Smooth muscle cell (in vitro differentiated cells): ENCODE results near the gene PC. TPM values are rescaled to one million over a fixed set of nuclear protein-coding genes. Genes with fewer than 3 reads are reported as not detected.
"Not testable (repeated sequence)": the region's sequence is repeated elsewhere in the genome, so short reads cannot be mapped to it uniquely, and the experiment has no call there.

Source experiments
- DNase-seq: peaks from one replicate; lab custom pipeline; 2025; ENCODE audit not compliant: unreplicated experiment; lab: John Stamatoyannopoulos, UW
- H2AFZ ChIP-seq: fragments of 200-600 bp; sonication (generic); 2 replicates; pipeline ENCODE4 v1.6.0; 2016; ENCODE audit warnings: antibody characterized with exemption, low read depth, mild to moderate bottlenecking
- H3F3A ChIP-seq: fragments of 200-600 bp; sonication (generic); 2 replicates; pipeline ENCODE4 v1.6.0; 2017; ENCODE audit warnings: antibody characterized with exemption, low read depth
- H3K27ac ChIP-seq: fragments of 200-600 bp; sonication (generic); 2 replicates; pipeline ENCODE4 v1.5.1; 2016; ENCODE audit warnings: low read depth, mild to moderate bottlenecking
- H3K27me3 ChIP-seq: fragments of 200-600 bp; sonication (generic); 2 replicates; pipeline ENCODE4 v1.6.1; 2016; ENCODE audit warnings: low read depth, mild to moderate bottlenecking
- H3K36me3 ChIP-seq: fragments of 200-600 bp; sonication (generic); 2 replicates; pipeline ENCODE4 v1.5.1; 2016; ENCODE audit warnings: low read depth
- H3K4me1 ChIP-seq: fragments of 200-600 bp; sonication (generic); 2 replicates; pipeline ENCODE4 v1.5.1; 2016; ENCODE audit warnings: low read depth
- H3K4me2 ChIP-seq: fragments of 200-600 bp; sonication (generic); 2 replicates; pipeline ENCODE4 v1.6.0; 2016; ENCODE audit warnings: mild to moderate bottlenecking
- H3K4me3 ChIP-seq: fragments of 200-600 bp; sonication (generic); 2 replicates; pipeline ENCODE4 v1.5.1; 2016; ENCODE audit warnings: mild to moderate bottlenecking
- H3K79me2 ChIP-seq: fragments of 200-600 bp; sonication (generic); 2 replicates; pipeline ENCODE4 v1.6.0; 2016; ENCODE audit warnings: low read depth, mild to moderate bottlenecking
- H3K9ac ChIP-seq: fragments of 200-600 bp; sonication (generic); 2 replicates; pipeline ENCODE4 v1.6.0; 2016; ENCODE audit warnings: low read depth
- H3K9me3 ChIP-seq: fragments of 200-600 bp; sonication (generic); replicated peaks from 2 replicates; pipeline ENCODE4 v1.5.1; 2016; ENCODE audit warnings: low read depth
- H4K20me1 ChIP-seq: fragments of 200-600 bp; sonication (generic); 2 replicates; pipeline ENCODE4 v1.6.0; 2016; ENCODE audit warnings: low read depth
- WGBS: methylation state at CpG from one replicate; pipeline ENCODE4 v1.1.7; 2016; ENCODE audit warnings: low lambda C conversion rate; 5-methylcytosine and 5-hydroxymethylcytosine counted together
- polyA plus RNA-seq: library from polyadenylated mRNA; unstranded; fragments of >200 nt; fragmentation: Nextera tagmentation; extraction: Ambion mirVana; gene quantifications from 2 replicates; pipeline ENCODE4 v1.2.1, GENCODE V29; 2016
- total RNA-seq: library from RNA; depleted of rRNA; stranded (reverse); fragments of >200 nt; gene quantifications from 2 replicates; pipeline ENCODE4 v1.2.3, GENCODE V29; 2014
- TF ChIP-seq, protein P1 (sequence below): fragments of 200-600 bp; sonication (generic); IDR thresholded peaks from 2 replicates; pipeline ENCODE4 v1.5.1; 2017; ENCODE audit warnings: borderline replicate concordance, mild to moderate bottlenecking, antibody characterized with exemption; ENCODE audit not compliant: insufficient read depth, poor library complexity, severe bottlenecking

Gene PC
- total and polyA plus RNA-seq, 2 experiments from 2014 or later = 11.8 to 36.1 TPM

- no peaks in the 10 kb centered on the region for H4K20me1 ChIP-seq
- no peaks in the 10 kb centered on the region for H3K27me3 ChIP-seq
- peaks cover 11% of the 10 kb centered on the region for H3F3A ChIP-seq
- no peaks in the 10 kb centered on the region for H3K4me1 ChIP-seq
- 93% methylated on average over 5 of the region's 5 CpGs for WGBS
- no peak overlapping the region for H2AFZ ChIP-seq
- TF ChIP-seq, protein P1, sequence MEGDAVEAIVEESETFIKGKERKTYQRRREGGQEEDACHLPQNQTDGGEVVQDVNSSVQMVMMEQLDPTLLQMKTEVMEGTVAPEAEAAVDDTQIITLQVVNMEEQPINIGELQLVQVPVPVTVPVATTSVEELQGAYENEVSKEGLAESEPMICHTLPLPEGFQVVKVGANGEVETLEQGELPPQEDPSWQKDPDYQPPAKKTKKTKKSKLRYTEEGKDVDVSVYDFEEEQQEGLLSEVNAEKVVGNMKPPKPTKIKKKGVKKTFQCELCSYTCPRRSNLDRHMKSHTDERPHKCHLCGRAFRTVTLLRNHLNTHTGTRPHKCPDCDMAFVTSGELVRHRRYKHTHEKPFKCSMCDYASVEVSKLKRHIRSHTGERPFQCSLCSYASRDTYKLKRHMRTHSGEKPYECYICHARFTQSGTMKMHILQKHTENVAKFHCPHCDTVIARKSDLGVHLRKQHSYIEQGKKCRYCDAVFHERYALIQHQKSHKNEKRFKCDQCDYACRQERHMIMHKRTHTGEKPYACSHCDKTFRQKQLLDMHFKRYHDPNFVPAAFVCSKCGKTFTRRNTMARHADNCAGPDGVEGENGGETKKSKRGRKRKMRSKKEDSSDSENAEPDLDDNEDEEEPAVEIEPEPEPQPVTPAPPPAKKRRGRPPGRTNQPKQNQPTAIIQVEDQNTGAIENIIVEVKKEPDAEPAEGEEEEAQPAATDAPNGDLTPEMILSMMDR = no peak
- H3K4me2 ChIP-seq = no peak overlapping the region
- H3K9ac ChIP-seq = no peak overlapping the region
- no peak overlapping the region for H3K27ac ChIP-seq
- H3K4me3 ChIP-seq = no peak overlapping the region
- no peak for DNase-seq
- no peaks in the 10 kb centered on the region for H3K79me2 ChIP-seq
- no peaks in the 10 kb centered on the region for H3K36me3 ChIP-seq
- H3K9me3 ChIP-seq = no peaks in the 10 kb centered on the region
These were observed 8.2 kb upstream of the PC start for GRCh38 chr11:66966351-66966750.

DNA sequence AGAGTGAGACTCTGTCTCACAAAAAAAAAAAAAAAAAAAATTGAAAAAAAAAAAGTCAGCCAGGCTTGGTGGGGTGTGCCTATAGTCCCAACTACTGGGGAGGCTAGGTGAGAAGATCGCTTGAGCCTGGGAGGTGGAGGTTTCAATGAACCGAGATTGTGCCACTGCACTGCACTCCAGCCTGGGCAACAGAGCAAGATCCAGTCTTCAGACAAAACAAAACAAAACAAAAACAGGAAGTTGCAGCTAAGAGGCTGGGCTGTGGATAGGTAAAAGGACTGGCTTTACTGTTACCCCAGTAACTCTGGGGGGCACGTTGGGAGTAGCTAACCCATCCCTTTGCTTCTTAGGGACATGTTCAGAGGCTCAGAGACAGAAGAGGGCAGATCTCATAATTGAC, 6.3 kb upstream of the PC start:
- Histone ChIP-seq H3K36me3 (no peaks in the 10 kb centered on the region), H2AFZ (no peak overlapping the region), H3K9me3 (no peaks in the 10 kb centered on the region), H3K27ac (no peak overlapping the region), H3K79me2 (no peaks in the 10 kb centered on the region), H3K4me3 (no peak overlapping the region), H3K4me2 (no peak overlapping the region), H3F3A (peaks cover under 1% of the 10 kb centered on the region), H3K9ac (no peak overlapping the region), H4K20me1 (no peaks in the 10 kb centered on the region), H3K27me3 (no peaks in the 10 kb centered on the region), H3K4me1 (peaks cover 1% of the 10 kb centered on the region)
- 94% methylated on average over 3 of the region's 3 CpGs for WGBS
- DNase-seq = no peak
- TF ChIP-seq, protein P1 = no peak

DNA sequence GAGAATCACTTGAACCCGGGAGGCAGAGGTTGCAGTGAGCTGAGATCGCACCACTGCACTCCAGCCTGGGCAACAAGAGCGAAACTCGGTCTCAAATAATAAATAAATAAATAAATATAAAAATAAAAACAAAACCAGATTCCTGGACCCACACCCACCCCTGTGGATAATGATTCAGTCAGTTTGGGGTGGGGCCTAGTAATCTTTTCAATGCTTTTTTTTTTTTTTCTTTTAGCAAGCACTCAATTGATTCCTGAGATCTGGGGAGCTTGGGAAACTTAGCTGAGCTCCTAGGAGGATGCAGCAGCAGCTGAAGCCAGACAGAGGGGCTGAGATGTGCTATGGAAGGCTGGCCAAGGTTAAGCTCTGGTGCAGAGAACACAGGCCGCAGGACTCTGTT, 4.6 kb upstream of the PC start:
- TF ChIP-seq, protein P1 = no peak
- H3K4me2 ChIP-seq = no peak overlapping the region
- no peak overlapping the region for H2AFZ ChIP-seq
- 95% methylated on average over 5 of the region's 5 CpGs for WGBS
- H3K27ac ChIP-seq = no peak overlapping the region
- DNase-seq = no peak
- no peaks in the 10 kb centered on the region for H3K36me3 ChIP-seq
- no peaks in the 10 kb centered on the region for H3K27me3 ChIP-seq
- H3K4me1 ChIP-seq = peaks cover 10% of the 10 kb centered on the region
- H3F3A ChIP-seq = peaks cover 7% of the 10 kb centered on the region
- H4K20me1 ChIP-seq = no peaks in the 10 kb centered on the region
- no peaks in the 10 kb centered on the region for H3K9me3 ChIP-seq
- no peak overlapping the region for H3K4me3 ChIP-seq
- no peaks in the 10 kb centered on the region for H3K79me2 ChIP-seq
- no peak overlapping the region for H3K9ac ChIP-seq

GRCh38 chr11:66962247-66962646, 4.1 kb upstream of the PC start:
- Histone ChIP-seq H4K20me1 (no peaks in the 10 kb centered on the region), H3K27ac (no peak overlapping the region)
- TF ChIP-seq, protein P1 = no peak

DNA sequence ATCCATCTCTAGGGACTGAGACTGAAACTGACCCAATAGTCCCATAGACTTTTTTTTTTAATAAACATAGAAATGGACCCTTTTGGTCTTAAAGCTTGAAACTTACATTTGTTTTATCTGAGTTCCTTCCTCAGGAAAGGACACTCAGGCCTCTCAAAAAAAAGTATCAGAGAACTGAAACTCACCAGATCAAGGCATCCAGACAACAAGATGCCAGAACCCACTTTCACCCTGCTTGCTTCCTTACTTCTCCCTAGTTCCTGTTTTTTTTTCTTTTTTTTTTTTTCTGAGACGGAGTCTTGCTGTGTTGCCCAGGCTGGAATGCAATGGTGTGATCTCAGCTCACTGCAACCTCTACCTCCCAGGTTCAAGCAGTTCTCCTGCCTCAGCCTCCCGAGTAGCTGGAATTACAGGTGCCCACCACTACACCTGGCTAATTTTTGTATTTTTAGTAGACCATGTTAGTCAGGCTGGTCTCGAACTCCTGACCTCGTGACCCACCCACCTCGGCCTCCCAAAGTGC, 3.6 kb upstream of the PC start:
- H2AFZ ChIP-seq = not testable (repeated sequence)
- WGBS = 89% methylated on average over 5 of the region's 5 CpGs

More at GRCh38 chr11:66962247-66962646, 4.1 kb upstream of the PC start:
- Histone ChIP-seq H3K9ac (no peak overlapping the region), H3K4me3 (no peak overlapping the region), H3K27me3 (no peaks in the 10 kb centered on the region), H3K79me2 (no peaks in the 10 kb centered on the region), H3K4me2 (no peak overlapping the region), H2AFZ (no peak overlapping the region), H3K9me3 (no peaks in the 10 kb centered on the region), H3K36me3 (no peaks in the 10 kb centered on the region), H3F3A (peaks cover 7% of the 10 kb centered on the region), H3K4me1 (peaks cover 14% of the 10 kb centered on the region)
- WGBS = 90% methylated on average over 2 of the region's 2 CpGs
- DNase-seq = no peak

More for the DNA sequence above, 3.6 kb upstream of the PC start:
- not testable (repeated sequence) for H3K27me3 ChIP-seq, H4K20me1 ChIP-seq, H3K9ac ChIP-seq, H3K36me3 ChIP-seq, H3K9me3 ChIP-seq, DNase-seq, H3K4me3 ChIP-seq, H3K27ac ChIP-seq, H3K4me2 ChIP-seq, H3F3A ChIP-seq, H3K79me2 ChIP-seq
- peaks cover 18% of the 10 kb centered on the region for H3K4me1 ChIP-seq
